Motor neuron (in vitro differentiated cells): ENCODE results near the gene SSX2IP. TPM values are rescaled to one million over a fixed set of nuclear protein-coding genes. Genes with fewer than 3 reads are reported as not detected.
A peak's percentile ranks its signal among the peaks of the same experiment; 100 is the strongest.
"Not testable (repeated sequence)": the region's sequence is repeated elsewhere in the genome, so short reads cannot be mapped to it uniquely, and the experiment has no call there.

ENCODE experiments used
- ATAC-seq, 8 experiments: fragments of 200-7000 bp; cut with Tn5 transposase; replicated peaks in 6 of 8; 2 replicates each; pipeline ENCODE4 v1.8.0; 2021; ENCODE audit warnings: mild to moderate bottlenecking in 8 of 8, moderate library complexity in 8 of 8
- H3K27ac ChIP-seq, 2 donors: fragments of 250-450 bp; sonication (Bioruptor Pico); 2 replicates each; pipeline ENCODE4 v1.9.0; 2021; ENCODE audit warnings: antibody characterized with exemption in 2 of 2, mild to moderate bottlenecking in 2 of 2, moderate library complexity in 1 of 2
- H3K4me1 ChIP-seq, 2 donors: fragments of 250-450 bp; sonication (Bioruptor Pico); replicated peaks in 1 of 2; 2 replicates each; pipeline ENCODE4 v1.6.1; 2021; ENCODE audit warnings: antibody characterized with exemption in 2 of 2, mild to moderate bottlenecking in 2 of 2, moderate library complexity in 1 of 2
- H3K4me3 ChIP-seq, 5 donors: fragments of 250-450 bp; sonication (Bioruptor Pico); 2 replicates each; pipeline ENCODE4 v1.9.0; 2021; ENCODE audit warnings: antibody characterized with exemption in 5 of 5, mild to moderate bottlenecking in 5 of 5, moderate library complexity in 4 of 5
- WGBS, 10 experiments: fragments of 450-650 bp; shearing (Covaris generic); methylation state at CpG; one replicate each; pipeline ENCODE4 v1.0.0; 2022; 5-methylcytosine and 5-hydroxymethylcytosine counted together
- in situ Hi-C, 9 experiments: fragments of 400-800 bp; cut with MboI; loops; one replicate each; pipeline ENCODE4 v1.15.0; 2021; ENCODE audit warnings: low sequenced_read_pairs in 9 of 9, low pct_unique_long_range_greater_than_20kb in 2 of 9; ENCODE audit not compliant: unreplicated experiment in 9 of 9
- total RNA-seq, 8 experiments: library from RNA; unstranded; fragments of 300-600 nt; gene quantifications; 2 replicates each; pipeline versions ENCODE4 v1.2.3 to v1.2.4, GENCODE V29; 2022

Gene SSX2IP
- total RNA-seq, 8 experiments from 2014 or later: 13.5 to 47.6 (median 24.1) TPM

DNA sequence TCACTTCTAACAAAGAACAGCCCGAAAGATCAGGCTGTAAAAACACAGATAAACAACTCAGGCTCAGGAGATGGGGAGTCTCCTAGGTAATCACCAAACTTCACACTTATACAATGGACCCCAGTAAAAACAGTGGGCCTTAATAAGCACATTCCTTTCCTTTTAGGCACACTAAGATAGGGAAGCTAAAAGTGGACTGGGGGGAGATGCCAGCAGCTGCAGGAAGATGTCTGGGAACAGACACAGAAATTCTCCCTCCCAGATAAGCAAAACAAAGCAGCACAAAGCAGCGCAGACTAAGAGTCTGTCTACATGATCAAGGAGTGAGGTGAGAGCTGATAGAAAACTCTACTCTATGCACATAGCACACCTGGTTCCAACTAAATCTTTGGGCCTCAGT is 87.0 kb downstream of the SSX2IP start:
- no peak for ATAC-seq
- Histone ChIP-seq H3K4me1 (no peaks in the 10 kb centered on the region), H3K4me3 (no peak overlapping the region), H3K27ac (no peak overlapping the region)
- in situ Hi-C loops: loop anchor here in 2 of 9 experiments (25.0 kb wide), 2 partner anchors 91 to 466 kb away; partner anchors contain the start of genes GNG5 (in 1 of the 2), PRKACB (in 1 of the 2) and SPATA1 (in 1 of the 2)
- 14 to 86% (median 74%) methylated on average over 1 to 2 of the region's 2 CpGs; no CpG with 5 or more reads in 4 of the 10 experiments for WGBS, 10 experiments

DNA sequence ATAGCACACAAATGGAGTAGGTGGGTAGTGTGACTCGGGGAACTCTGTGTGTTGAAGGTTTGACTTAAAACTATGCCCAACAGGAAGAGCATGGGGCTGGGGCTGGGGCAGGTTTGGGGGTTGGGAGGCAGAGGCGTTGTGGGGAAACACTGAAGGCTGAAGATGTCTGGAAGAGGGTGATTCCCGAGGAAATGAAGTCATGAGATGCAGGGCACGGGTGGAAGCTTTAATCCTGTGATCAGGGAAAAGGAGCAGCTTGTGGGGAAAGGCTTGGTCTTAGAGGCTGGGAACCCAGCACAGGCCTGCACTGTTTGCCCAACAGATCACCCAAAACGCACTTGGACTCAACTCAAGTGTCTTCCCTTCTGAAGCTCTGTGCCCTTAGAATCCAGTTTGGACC is 89.5 kb downstream of the SSX2IP start:
- H3K4me1 ChIP-seq: peaks cover 0 to 6% of the 10 kb centered on the region in 2 donors
- no peak for ATAC-seq
- 60 to 89% (median 84%) methylated on average over 1 to 4 of the region's 5 CpGs; no CpG with 5 or more reads in 7 of the 10 experiments for WGBS, 10 experiments
- H3K27ac ChIP-seq: no peak overlapping the region
- in situ Hi-C loops: loop anchor here in 2 of 9 experiments (25.0 kb wide), 2 partner anchors 88 to 463 kb away; partner anchors contain the start of genes GNG5 (in 1 of the 2), PRKACB (in 1 of the 2) and SPATA1 (in 1 of the 2)
- no peak overlapping the region for H3K4me3 ChIP-seq

DNA sequence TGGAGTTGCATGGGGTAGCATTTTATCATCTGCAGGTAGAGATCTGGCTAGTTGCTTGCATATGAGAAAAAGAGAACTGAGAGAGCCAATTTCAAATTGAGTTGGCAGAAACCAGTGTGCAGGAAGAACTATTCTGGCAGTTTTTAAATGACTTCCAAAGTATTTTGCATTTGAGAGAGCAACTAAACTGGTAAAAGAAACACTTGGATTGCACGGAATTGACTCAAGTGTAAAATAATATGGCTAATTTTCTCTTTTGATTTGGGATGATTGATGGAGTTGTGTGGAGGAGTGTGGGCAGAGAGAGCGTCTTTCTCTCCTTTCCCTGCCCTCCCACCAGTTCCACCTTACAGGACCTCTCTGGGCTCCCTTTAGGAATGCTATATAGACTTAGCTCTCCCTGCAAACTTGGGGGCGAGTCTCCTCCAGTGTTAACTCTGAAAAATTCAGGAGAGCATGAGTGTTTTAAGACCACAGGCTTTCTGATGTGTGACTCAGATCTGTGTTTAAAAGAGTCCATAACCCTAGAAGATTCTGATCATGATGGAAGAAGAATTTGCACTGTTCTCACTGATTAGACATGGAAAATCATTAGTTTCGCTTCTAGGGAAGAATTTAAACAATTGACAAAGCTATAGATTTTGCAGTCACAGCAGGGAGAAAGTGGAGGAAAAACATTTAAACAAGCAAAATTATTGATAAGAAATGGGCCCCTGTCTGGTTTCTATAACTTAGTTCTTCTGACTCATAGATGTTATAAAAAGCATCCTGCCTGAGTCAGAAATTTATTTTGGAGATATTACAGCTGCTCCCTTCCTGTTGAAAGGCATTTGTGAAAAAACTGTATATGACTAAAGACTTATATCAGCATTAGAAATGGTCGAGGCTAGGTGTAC is 91.2 kb downstream of the SSX2IP start:
- in situ Hi-C loops: no loop called here
- ATAC-seq: peak in 3 of 8 experiments; percentile 46 to 89 (median 51)
- Histone ChIP-seq H3K4me1 (peaks cover 0 to 6% of the 10 kb centered on the region in 2 donors), H3K27ac (no peak overlapping the region), H3K4me3 (no peak overlapping the region)
- WGBS, 10 experiments: 7 to 100% (median 55%) methylated on average over 1 to 5 of the region's 5 CpGs

DNA sequence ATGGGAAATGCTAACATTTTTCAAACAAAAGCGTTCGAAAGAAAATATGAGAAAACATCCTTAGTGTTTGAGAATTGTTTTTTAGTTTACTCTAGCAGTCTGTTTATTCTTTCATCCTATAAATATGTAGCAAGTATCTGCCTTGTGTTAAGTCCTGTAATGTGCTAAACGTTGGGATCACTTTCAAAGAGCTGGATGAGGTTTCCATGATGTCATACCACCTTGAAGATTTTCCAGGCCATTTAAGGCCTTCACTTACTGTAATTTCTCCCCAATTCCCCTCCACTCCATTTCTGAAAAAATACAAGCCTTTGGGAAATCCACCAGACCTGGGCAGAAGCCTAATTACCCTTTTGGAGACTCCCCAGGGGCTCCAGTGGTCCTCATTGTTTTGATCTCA is 91.8 kb downstream of the SSX2IP start:
- no peak for ATAC-seq
- in situ Hi-C loops: no loop called here
- 43 to 100% (median 85%) methylated on average over 2 to 3 of the region's 3 CpGs; no CpG with 5 or more reads in 1 of the 10 experiments for WGBS, 10 experiments
- Histone ChIP-seq H3K27ac (no peak overlapping the region), H3K4me1 (peaks cover 0 to 6% of the 10 kb centered on the region in 2 donors), H3K4me3 (no peak overlapping the region)

DNA sequence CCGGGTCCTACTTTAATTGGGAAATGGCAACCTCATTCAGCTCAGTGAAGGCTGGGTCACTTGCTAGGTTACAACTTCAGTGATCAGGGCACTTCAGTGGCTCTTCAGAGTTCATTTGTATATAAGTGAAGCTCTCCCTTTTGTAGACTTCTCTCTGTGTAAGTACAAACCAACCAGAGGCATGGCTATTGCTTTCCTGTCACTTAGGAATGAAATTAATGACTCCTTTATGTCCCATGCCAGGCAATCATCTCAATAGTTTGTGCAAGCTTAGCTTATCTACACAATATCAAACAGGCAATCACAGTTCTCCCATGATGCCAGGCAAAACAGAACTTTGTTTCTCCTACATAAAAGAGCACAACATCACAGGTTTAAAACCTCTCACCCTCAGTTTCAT is 93.2 kb downstream of the SSX2IP start:
- ATAC-seq: peak in 3 of 8 experiments; percentile 49 to 70 (median 58)
- 50 to 100% (median 86%) methylated on average over 1 of the region's 1 CpG; no CpG with 5 or more reads in 4 of the 10 experiments for WGBS, 10 experiments
- Histone ChIP-seq H3K4me3 (no peak overlapping the region), H3K4me1 (peaks cover 0 to 6% of the 10 kb centered on the region in 2 donors), H3K27ac (no peak overlapping the region)
- in situ Hi-C loops: no loop called here

DNA sequence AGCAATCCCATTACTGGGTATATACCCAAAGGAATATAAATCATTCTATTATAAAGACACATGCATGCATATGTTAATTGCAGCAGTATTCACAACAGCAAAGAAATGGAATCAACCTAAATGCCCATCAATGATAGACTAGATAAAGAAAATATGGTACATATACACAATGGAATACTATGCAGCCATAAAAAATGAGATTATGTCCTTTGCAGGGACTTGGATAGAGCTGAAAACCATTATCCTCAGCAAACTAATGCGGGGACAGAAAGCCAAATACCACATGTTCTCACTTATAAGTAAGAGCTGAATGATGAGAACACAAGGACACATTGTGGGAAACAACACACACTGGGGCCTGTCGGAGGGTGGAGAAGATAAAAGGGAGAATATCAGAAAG is 95.3 kb downstream of the SSX2IP start:
- H3K4me3 ChIP-seq, ATAC-seq, H3K27ac ChIP-seq, in situ Hi-C loops, H3K4me1 ChIP-seq: not testable (repeated sequence)
- 57 to 100% (median 89%) methylated on average over 1 to 2 of the region's 2 CpGs for WGBS, 10 experiments

Other genes with a start within 250 kb of the SSX2IP start
- 10 to 100 TPM; 38.7 to 77.5 (median 54.8) TPM for gene RPF1, start 211.2 kb downstream of the SSX2IP start, total RNA-seq
- 1 to 10 TPM in 7 of 8 experiments, under 1 TPM in 1; 0.67 to 3.3 (median 1.6) TPM for gene SPATA1, start 184.1 kb downstream of the SSX2IP start, total RNA-seq
- gene GNG5, start 183.9 kb downstream of the SSX2IP start, total RNA-seq: 100 to 1,000 TPM in 2 of 8 experiments, 10 to 100 TPM in 6; 59.2 to 175 (median 83.1) TPM
- gene CTBS, start 116.0 kb downstream of the SSX2IP start, total RNA-seq: 10 to 100 TPM in 2 of 8 experiments, 1 to 10 TPM in 6; 2.3 to 15.4 (median 5.5) TPM
- under 1 TPM in 6 of 8 experiments, not detected in 2; 0.11 to 0.76 (median 0.45) TPM for gene LPAR3, start 202.7 kb upstream of the SSX2IP start, total RNA-seq